NCI-H1930 (cell line): ENCODE results near the gene ANKDD1B.

Source experiments
- DNase-seq, 2 experiments: peaks; one replicate each; lab custom pipeline; 2025; lab: John Stamatoyannopoulos, UW

Gene ANKDD1B

DNA sequence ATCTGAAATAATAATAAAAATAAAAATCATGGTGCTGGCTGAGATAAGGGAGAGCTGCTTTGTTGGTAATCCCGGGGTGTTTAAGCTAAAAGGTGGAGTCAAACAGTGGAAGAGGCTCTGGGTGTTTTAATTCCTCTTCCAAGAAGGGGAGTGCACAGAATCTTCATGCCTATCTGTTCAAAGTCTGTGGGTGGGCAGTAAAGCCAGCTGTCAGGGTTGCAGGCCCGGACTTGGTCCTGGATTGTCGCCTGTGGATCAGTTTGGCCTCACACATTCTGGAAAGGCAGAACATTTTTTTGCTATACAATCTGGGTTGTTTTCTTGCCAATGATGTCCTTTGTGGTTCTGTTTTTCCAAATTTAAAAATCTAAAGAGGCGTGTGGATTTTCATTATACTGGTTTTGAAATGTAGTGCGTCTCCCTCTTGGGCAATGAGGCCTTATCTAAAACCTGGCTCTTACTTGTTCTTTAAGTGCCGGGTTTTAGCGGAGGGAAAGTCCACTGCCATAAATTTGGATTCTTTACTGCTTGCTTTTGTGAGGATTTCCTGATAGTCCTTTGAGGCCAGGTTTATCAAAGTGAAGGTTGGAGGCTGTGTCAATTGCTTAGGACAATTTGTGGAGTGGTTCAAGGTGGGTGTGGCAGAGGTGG is 5.8 kb downstream of the ANKDD1B start:
- DNase-seq = no peak

DNA sequence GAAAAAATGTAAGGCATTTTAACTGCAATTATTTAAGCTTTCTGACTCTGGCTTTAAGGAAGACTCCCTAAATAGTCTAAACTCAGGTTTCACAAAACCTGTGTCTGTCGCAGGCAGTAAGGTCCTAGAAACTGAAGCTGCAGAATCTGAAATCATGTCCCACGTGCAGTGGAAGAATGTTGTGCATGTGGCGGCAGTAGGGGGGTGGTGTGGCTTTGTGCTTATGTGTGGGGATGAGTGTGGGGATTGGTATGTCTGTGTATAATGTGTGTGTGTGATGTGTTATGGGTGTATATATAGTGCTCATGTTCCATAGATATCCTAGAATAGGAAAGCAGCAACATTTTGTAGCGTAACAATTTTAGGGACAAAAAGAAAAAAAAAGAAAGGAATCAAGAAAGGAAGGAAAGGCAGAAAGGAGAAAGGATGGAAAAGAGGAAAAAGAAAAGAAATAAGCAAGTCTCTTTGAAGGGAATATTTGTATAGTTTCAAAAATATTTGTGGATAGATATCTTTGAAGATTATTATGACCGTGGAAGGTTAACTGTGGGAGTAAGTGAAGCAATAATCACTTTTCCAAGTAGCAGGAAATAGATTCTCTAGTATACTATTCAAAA is 6.6 kb downstream of the ANKDD1B start:
- no peak for DNase-seq

DNA sequence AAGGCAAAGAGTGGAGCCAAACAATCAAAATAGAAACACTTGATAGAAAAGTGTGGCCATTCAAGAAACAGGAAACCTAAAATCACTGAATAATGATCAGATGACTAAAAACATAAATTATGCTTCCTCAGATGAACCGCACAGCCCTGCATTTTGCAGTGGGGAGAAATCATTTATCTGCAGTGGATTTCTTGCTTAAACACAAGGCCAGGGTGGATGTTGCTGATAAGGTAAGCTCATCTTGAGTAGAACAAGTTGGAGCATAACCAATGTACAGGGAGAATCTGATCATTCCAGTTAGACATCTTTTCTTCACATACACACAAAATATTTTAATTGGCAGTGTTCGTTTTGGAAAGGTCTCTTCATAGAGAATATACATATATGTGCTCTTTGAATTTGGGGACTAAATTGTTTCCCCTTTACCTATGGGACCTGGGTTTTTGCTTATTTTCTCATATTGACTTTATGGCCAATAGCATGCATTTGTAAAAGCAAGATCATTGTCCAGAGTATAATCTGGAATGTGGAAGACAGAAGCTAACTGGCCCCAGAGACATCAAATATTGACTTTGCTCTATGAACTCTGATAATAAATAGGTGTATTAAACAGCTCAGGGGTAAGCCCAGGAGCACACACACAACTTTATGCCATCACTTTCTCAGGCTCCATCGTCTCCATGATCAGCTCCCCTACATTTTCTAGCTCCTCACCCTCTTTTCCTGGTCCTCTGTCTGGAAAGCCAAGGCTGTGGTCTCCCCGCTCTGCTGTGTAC is 9.1 kb downstream of the ANKDD1B start:
- DNase-seq = no peak

DNA sequence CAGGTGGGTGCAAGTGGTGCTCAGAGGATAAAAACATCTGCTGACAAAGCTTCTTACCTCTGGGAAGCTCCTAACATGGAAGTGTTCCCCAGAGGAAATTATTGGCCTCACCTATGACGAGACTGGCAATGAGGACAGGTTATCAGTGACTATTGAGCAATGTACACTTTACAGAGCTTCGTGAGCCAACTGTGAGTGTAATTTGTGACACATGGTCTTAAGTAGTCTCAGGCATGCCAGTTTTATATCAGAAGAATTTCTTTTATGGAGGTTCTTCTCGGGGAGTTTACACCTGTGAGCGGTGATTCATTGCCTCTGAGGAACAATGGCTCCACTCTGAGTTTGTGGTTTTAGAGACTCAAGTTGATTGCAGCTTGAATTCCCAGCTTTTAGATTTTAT is 11.3 kb downstream of the ANKDD1B start:
- DNase-seq = no peak

DNA sequence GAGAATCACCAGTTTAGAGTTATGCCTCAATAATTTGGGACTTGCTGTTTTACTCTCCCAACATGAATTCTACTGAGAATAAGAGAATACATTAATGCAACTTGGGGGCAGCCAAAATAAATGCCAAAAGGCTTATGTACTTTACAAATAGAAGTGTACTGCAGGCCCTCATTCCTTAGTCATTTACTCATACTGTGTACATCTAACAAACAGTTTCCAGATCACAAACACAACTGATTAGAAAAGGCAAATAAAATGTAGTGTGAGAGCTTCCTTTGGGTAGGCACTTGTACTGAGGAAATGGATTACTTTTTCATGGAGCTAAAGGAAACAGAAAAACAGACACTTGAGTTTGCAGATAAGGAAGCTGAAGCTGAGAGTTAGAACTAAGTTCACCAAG is 12.6 kb downstream of the ANKDD1B start:
- DNase-seq = no peak

GRCh38 chr5:75626959-75627358 is 15.7 kb downstream of the ANKDD1B start:
- no peak for DNase-seq

- no peak for DNase-seq
These were observed 16.5 kb downstream of the ANKDD1B start for GRCh38 chr5:75627801-75628200.

DNA sequence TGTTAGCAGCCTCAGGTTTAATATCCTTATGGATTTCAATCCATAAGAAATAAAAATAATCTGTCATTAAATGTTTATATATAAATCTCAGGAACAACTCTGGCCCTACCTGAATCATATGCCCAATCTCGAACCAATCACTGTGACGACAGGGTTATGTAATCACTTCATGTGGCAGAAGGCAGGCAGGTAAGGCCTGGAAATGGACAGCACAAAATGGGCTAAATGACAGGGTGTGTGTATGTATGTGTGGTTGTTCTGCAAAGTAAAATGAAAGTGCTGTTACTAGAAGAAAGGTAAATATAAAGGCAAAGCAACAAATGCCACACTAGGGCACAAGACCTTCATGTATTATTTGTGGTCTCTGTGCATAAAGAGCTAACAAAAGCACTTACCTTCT is 19.6 kb downstream of the ANKDD1B start:
- no peak for DNase-seq

GRCh38 chr5:75632321-75632720 is 21.1 kb downstream of the ANKDD1B start:
- DNase-seq = no peak

- no peak for DNase-seq
These were observed 26.7 kb downstream of the ANKDD1B start for GRCh38 chr5:75637949-75638348.

DNA sequence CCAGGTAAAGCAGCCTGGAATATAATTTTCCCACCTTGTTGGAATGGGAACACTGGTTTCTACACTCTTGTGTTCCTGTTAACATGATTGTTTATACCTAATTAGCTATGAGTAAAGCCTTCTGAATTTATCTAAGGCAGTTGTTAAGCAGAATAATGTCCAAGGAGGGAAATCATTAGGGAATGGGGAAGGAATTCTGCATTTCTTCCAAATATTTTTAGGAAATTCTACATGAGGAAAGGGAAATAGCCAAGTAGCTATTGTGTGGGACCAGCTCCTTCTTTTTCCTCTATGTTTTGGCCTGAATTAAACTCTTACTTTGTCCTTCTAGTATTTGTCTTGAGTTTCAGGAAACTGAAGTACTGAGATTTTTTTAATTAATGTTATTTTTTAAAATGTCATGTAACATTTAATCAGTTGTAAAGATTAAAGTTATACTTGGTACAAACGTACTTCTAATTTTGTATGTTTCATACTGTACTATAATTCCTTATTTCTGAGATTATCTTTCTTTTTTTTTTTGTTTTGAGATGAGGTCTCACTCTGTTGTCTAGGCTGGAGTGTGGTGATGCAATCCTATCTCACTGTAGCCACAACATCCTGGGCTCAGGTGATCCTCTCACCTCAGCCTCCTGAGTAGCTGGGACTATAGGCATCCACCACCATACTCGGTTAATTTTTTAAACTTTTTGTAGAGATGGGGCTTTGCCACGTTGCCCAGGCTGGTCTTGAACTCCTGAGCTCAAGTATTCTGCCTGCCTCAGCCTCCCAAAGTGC is 28.5 kb downstream of the ANKDD1B start:
- no peak for DNase-seq

GRCh38 chr5:75640395-75640794 is 29.1 kb downstream of the ANKDD1B start:
- DNase-seq = no peak

GRCh38 chr5:75640826-75641225 is 29.6 kb downstream of the ANKDD1B start:
- no peak for DNase-seq

- DNase-seq = no peak
These were observed 37.5 kb downstream of the ANKDD1B start for GRCh38 chr5:75648712-75649111.

- DNase-seq = no peak
These were observed 40.5 kb downstream of the ANKDD1B start for GRCh38 chr5:75651575-75652238.

- no peak for DNase-seq
These were observed 42.3 kb downstream of the ANKDD1B start for GRCh38 chr5:75653521-75653920.

DNA sequence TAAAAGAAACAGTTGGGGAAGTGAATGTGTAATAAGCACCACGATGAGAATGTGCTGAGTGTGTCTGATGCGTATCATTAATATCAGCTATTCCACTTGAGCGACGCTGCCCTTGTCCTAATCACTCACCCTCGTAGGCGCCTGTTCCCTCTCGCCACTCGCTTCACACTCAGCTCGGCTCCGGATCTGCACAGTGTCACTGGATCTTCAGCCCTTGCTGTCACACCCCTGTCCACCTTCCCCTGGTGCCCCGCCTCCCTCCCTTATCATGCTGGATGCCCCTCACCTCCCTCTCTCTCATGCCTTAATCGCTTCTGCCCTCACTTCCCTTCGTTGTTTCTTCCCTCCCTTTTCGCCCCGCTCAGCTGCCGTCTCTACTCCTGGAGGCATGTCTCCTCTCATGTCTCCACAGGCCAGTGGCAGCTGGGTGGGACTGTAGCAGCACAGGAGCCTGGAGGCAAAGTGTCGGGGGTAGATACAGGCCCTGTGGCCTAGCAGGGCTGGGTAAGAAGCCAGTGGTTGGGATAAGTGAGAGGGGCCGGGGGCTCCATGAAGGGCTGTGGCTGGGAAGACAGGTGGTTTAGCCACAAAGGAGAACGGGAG is 43.5 kb downstream of the ANKDD1B start:
- DNase-seq = no peak

DNA sequence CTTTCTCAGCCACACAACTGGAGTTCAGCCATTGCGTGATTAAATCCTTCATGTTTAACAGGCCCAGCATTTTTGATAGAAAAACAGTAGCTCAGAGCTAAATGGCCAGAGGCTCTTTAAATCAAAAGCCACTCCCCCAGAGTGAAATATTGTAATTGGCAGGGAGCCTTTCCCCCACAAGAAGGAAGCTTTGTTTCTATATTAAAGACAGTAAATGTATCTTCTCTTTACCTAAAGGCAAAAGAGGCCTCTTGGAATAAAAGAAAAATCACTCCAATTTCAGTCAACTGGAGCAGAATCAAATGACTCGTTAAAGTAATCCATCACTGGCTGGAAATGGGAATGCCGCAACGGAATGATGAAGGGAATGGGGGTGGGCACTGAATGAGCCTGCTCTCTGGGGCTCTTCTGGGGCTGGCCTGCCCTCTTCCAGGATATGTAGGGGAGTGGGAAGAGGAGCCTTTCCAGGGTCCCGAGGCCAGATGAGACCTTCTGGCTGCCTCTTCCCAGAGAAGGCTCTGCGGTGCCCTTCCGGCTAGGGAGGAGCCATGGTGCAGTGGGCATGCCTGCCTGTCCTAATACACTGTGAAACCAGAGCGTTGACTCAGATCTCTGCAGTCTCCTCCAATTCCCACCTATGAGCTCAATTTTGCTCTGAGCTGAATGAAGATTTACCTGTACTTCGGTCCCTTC is 45.2 kb downstream of the ANKDD1B start:
- no peak for DNase-seq

DNA sequence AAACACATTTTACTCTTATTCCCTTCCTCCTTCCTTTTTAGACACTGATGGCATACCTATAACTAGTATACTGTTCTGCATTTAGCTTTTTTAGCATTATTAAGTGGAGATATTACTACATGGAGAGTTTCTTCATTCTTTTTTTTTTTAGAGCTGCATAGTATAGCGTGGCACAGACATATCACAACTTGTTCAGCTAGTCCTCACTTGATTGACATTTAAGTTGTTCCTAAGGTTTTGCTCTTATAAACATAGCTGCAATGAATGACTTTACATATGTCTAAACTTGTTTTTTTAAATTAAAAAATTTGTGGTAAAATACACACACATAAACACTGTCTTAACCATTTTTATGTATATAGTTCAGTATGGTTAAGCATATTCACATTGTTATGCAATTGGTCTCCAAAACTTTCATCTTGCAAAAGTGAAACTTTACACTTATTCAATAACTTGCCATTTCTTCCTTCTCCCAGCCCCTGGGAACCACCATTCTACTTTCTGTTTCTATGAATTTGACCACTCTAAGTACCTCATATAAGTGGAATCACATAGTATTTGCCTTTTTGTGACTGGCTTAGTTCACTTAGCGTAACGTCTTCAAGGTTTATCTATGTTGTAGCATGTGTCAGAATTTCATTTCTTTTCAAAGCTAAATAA is 48.7 kb downstream of the ANKDD1B start:
- DNase-seq = no peak

DNA sequence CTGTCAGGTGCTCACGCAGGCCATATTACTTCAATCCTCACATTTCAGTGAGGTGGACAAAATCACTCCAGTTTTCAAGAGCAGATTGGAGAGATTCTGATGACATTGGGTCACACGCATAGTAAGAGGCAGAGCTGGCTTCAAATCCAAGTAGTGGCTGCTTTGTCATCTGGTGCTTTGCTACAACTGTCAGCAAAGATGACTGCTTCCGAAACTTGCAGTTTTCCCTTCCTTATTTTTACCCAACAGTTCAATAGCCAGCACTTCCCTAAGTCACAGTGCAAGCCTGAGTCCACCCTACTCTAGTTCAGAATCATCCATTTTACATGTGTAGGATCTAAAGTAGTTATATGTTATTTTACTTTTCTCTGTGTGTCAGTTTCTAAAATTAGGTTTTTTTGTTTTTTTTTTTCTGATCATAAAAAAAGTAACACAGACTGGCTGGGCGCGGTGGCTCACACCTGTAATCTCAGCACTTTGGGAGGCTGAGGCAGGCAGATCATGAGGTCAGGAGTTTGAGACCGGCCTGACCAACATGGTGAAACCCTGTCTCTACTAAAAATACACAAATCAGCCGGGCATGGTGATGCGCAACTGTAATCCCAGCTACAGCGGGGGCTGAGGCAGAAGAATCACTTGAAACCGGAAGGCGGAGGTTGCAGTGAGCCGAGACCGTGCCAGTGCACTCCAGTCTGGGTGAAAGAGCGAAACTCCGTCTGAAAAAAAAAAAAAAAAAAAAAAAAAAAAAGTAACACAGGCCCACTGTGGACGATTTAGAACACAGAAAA is 49.6 kb downstream of the ANKDD1B start:
- no peak for DNase-seq
